ENCODE results near the gene GORASP2. TPM values are rescaled to one million over a fixed set of nuclear protein-coding genes. Genes with fewer than 3 reads are reported as not detected.

GORASP2 gene
- total and polyA plus RNA-seq, 2 of the 8 experiments (the other 6 are each of a cell fraction or from before 2014, with no cell fraction given): 86.8 to 214 TPM

DNA sequence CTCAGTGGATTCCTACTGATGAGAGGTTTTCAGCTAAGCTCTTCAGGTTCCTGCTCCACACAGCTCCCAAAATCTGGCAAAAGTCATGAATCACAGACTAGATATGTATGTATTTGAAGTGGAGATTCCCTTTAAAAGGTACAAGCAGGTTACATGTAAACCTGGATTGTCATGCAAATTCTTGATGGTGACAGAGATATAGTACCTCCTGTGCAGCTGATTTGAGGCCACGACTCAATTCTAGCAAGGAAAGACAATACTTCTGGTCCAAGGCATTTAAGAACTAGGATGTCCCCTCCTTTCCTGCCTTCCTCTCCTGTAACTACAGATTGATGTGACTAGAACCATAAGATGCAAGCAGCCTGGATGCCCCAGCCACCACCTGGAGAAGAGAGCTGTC is 55.0 kb downstream of the GORASP2 start:
- no peak overlapping the region for H4K5ac ChIP-seq (ENCODE audit: insufficient read length, low read depth, low read length)
- H3K14ac ChIP-seq (ENCODE audit: insufficient read length): no peak overlapping the region
- no peak for FAIRE-seq
- H2BK12ac ChIP-seq (ENCODE audit: low read depth, low read length): no peak overlapping the region
- H4K20me1 ChIP-seq (replicated peaks in 1 of 2; ENCODE audit: control insufficient read depth in 1 of 2, insufficient read depth in 2 of 2, low read length in 2 of 2): no peaks in the 10 kb centered on the region
- no peak overlapping the region; a peak in 1 of 8 replicates for H3K4me3 ChIP-seq (ENCODE audit: extremely low read depth in 1 of 4, insufficient read depth in 2 of 4, low read depth in 3 of 4, low read length in 4 of 4)
- no peaks in the 10 kb centered on the region for H3K23me2 ChIP-seq (ENCODE audit: low read depth, low read length)
- no peak overlapping the region for H3K56ac ChIP-seq (replicated peaks; ENCODE audit: insufficient read length, low read depth, low read length)
- H2BK20ac ChIP-seq (ENCODE audit: low read length): no peak overlapping the region
- no peak overlapping the region for H3K4ac ChIP-seq (replicated peaks; ENCODE audit: insufficient read length, low read depth, low read length)
- no peak overlapping the region for H3K27ac ChIP-seq (ENCODE audit: low read depth, low read length)
- H3K23ac ChIP-seq (ENCODE audit: insufficient read length): no peak overlapping the region
- ChIA-PET POLR2A (ENCODE audit: partially characterized antibody) (interaction anchor here (0.5 to 4.3 kb wide), 3 partner anchors 9 to 423 kb away, joined by 4 to 17 read pairs (median 4); no protein-coding TSS in a partner anchor), CTCF (ENCODE audit: partially characterized antibody) (interaction anchor here (0.6 to 7.2 kb wide), 2 partner anchors 10 to 1020 kb away, joined by 5 to 49 read pairs; no protein-coding TSS in a partner anchor)
- no peak overlapping the region for H3K18ac ChIP-seq (ENCODE audit: extremely low read depth, low read length)
- no peak overlapping the region for H4K91ac ChIP-seq (replicated peaks; ENCODE audit: insufficient read length, low read length)
- no peak overlapping the region for H2BK5ac ChIP-seq (ENCODE audit: low read depth, low read length)
- TF ChIP-seq NRF1 (IDR thresholded peaks at IDR 0.05; ENCODE audit: low read depth, low read length) (no peak), JUN (IDR thresholded peaks at IDR 0.05; ENCODE audit: low read depth, low read length) (no peak), BCL11A (IDR thresholded peaks at IDR 0.05; ENCODE audit: low read depth in 2 of 2, low read length in 2 of 2) (no peak)
- no peak overlapping the region for H3K4me2 ChIP-seq (ENCODE audit: insufficient read depth in 1 of 2, low read depth in 2 of 2, low read length in 2 of 2)
- H3K9me3 ChIP-seq (ENCODE audit: insufficient read depth in 2 of 2, low read depth in 1 of 2, low read length in 1 of 2): no peaks in the 10 kb centered on the region
- peaks cover 0 to 6% (median 2%) of the 10 kb centered on the region in 4 experiments; a peak in 2 of 7 replicates for H3K4me1 ChIP-seq (replicated peaks in 1 of 4; ENCODE audit: control insufficient read depth in 3 of 4, insufficient read depth in 4 of 4, low read length in 3 of 4)
- H3K79me2 ChIP-seq (ENCODE audit: control insufficient read depth in 1 of 2, insufficient read depth in 2 of 2, low read length in 2 of 2): no peaks in the 10 kb centered on the region
- no peak overlapping the region for H2AFZ ChIP-seq (ENCODE audit: low read length)
- DNase-seq (ENCODE audit: low read depth in 1 of 2, low spot score in 2 of 2): no peak
- no peak overlapping the region for H2BK15ac ChIP-seq (ENCODE audit: low read length)
- peaks cover 0 to 4% (median 0%) of the 10 kb centered on the region in 4 experiments; a peak in 1 of 8 replicates for H3K36me3 ChIP-seq (ENCODE audit: control insufficient read depth in 2 of 4, insufficient read depth in 4 of 4, low read length in 3 of 4)
- H4K8ac ChIP-seq (ENCODE audit: extremely low read depth, insufficient read depth, low read length): no peak overlapping the region
- H3K79me1 ChIP-seq (ENCODE audit: low read depth, low read length): no peaks in the 10 kb centered on the region
- 79% methylated on average over 1 of the region's 1 CpG; no CpG with 5 or more reads in 1 of the 2 experiments for WGBS, 2 experiments (ENCODE audit: extremely low coverage in 1 of 2, insufficient coverage in 1 of 2, insufficient read length in 1 of 2, insufficient replicate concordance in 2 of 2, low coverage in 1 of 2, low lambda C conversion rate in 2 of 2, missing lambda C conversion rate in 1 of 2)
- H3K27me3 ChIP-seq (replicated peaks in 1 of 4; ENCODE audit: control insufficient read depth in 3 of 4, extremely low read depth in 1 of 4, insufficient read depth in 3 of 4, low read length in 3 of 4): no peaks in the 10 kb centered on the region
- H2BK120ac ChIP-seq (replicated peaks; ENCODE audit: low read depth, low read length): no peak overlapping the region
- H2AK5ac ChIP-seq (ENCODE audit: low read depth, low read length): no peak overlapping the region
- H3K9ac ChIP-seq (replicated peaks in 1 of 4; ENCODE audit: extremely low read depth in 1 of 4, low read depth in 3 of 4, low read length in 3 of 4): no peak overlapping the region

Data from H1 (cell line).